IMR-90 (cell line): Measurements from ENCODE around the gene ATP11A. TPM values are rescaled to one million over a fixed set of nuclear protein-coding genes. Genes with fewer than 3 reads are reported as not detected.
"Not testable (repeated sequence)": the region's sequence is repeated elsewhere in the genome, so short reads cannot be mapped to it uniquely, and the experiment has no call there.

ENCODE experiments used
- ATAC-seq: fragments of 200-7000 bp; cut with Tn5 transposase; 2 replicates; pipeline ENCODE4 v1.9.1; 2020; ENCODE audit warnings: low read depth, mild to moderate bottlenecking, moderate library complexity
- BruUV-seq: library from RNA; stranded (reverse); fragments of 400-500 nt; replicated peaks from 2 replicates; lab custom pipeline; 2021; lab: Mats Ljungman, UMichigan
- CTCF ChIA-PET: fragments of 300-600 bp; formaldehyde crosslinking; extraction: SDS; loops from one replicate; lab custom pipeline; 2021; ENCODE audit warnings: antibody characterized with exemption; lab: Yijun Ruan, JAX
- POLR2A ChIA-PET: fragments of 300-600 bp; sonication (Branson Sonifier 250); formaldehyde crosslinking; loops from one replicate; lab custom pipeline; 2022; ENCODE audit warnings: antibody characterized with exemption; ENCODE audit not compliant: unreplicated experiment; lab: Charles Lee
- DNase-seq: peaks from one replicate; pipeline ENCODE4 v3.0.0; 2013
- H2AFZ ChIP-seq: replicated peaks from 2 replicates; pipeline ENCODE3; 2013; ENCODE audit warnings: low read length, mild to moderate bottlenecking; ENCODE audit not compliant: poor library complexity
- H2AK5ac ChIP-seq: 2 replicates; pipeline ENCODE4 v1.6.1; 2013; ENCODE audit warnings: low read depth, low read length, inconsistent platforms
- H2AK9ac ChIP-seq: replicated peaks from 2 replicates; pipeline ENCODE3; 2013; ENCODE audit warnings: mild to moderate bottlenecking, low read depth, low read length, moderate library complexity; ENCODE audit not compliant: poor library complexity
- H2BK120ac ChIP-seq: 2 replicates; pipeline ENCODE4 v1.6.1; 2013; ENCODE audit warnings: low read depth, low read length, inconsistent platforms
- H2BK15ac ChIP-seq: 3 replicates; pipeline ENCODE4 v1.6.1; 2013; ENCODE audit warnings: low read depth, low read length, inconsistent platforms
- H2BK20ac ChIP-seq: 2 replicates; pipeline ENCODE4 v1.6.1; 2013; ENCODE audit warnings: low read depth, mild to moderate bottlenecking, inconsistent platforms, low read length, moderate library complexity
- H2BK5ac ChIP-seq: 2 replicates; pipeline ENCODE4 v1.6.1; 2013; ENCODE audit warnings: mild to moderate bottlenecking, low read depth, low read length, inconsistent platforms; ENCODE audit not compliant: poor library complexity, severe bottlenecking
- H3K14ac ChIP-seq: replicated peaks from 2 replicates; pipeline ENCODE4 v1.6.1; 2013; ENCODE audit warnings: low read depth, low read length, inconsistent platforms
- H3K18ac ChIP-seq: 2 replicates; pipeline ENCODE4 v1.6.1; 2013; ENCODE audit warnings: low read depth, low read length, control low read depth
- H3K23ac ChIP-seq: 2 replicates; pipeline ENCODE4 v1.6.1; 2013; ENCODE audit warnings: low read depth, low read length, inconsistent platforms
- H3K27ac ChIP-seq: 2 replicates; pipeline ENCODE4 v1.5.1; 2013; ENCODE audit warnings: mild to moderate bottlenecking, control low read depth, low read length; ENCODE audit not compliant: insufficient read depth
- H3K27me3 ChIP-seq: 2 replicates; pipeline ENCODE4 v1.6.1; 2013; ENCODE audit warnings: low read length; ENCODE audit not compliant: control insufficient read depth, insufficient read depth
- H3K36me3 ChIP-seq: 2 replicates; pipeline ENCODE4 v1.6.1; 2013; ENCODE audit warnings: low read length, mixed read lengths; ENCODE audit not compliant: control insufficient read depth, insufficient read depth
- H3K4ac ChIP-seq: 2 replicates; pipeline ENCODE4 v1.6.1; 2013; ENCODE audit warnings: low read depth, low read length, inconsistent platforms
- H3K4me1 ChIP-seq: 2 replicates; pipeline ENCODE4 v1.6.1; 2013; ENCODE audit warnings: low read length, mixed read lengths; ENCODE audit not compliant: control insufficient read depth, insufficient read depth
- H3K4me2 ChIP-seq: 2 replicates; pipeline ENCODE4 v1.6.1; 2013; ENCODE audit warnings: low read depth, mild to moderate bottlenecking, control low read depth, low read length, moderate library complexity
- H3K4me3 ChIP-seq: 2 replicates; pipeline ENCODE4 v1.5.1; 2013; ENCODE audit warnings: low read depth, mild to moderate bottlenecking, control low read depth, low read length, moderate library complexity; ENCODE audit not compliant: insufficient read depth
- H3K56ac ChIP-seq: 2 replicates; pipeline ENCODE4 v1.6.1; 2013; ENCODE audit warnings: low read length, inconsistent platforms; ENCODE audit not compliant: insufficient read depth; ENCODE audit errors: extremely low read depth
- H3K79me1 ChIP-seq, 2 experiments: 2 replicates each; pipeline ENCODE4 v1.6.1; 2013; ENCODE audit warnings: low read length in 2 of 2, inconsistent platforms in 1 of 2, low read depth in 1 of 2
- H3K9ac ChIP-seq: 2 replicates; pipeline ENCODE4 v1.6.1; 2013; ENCODE audit warnings: low read depth, low read length, control low read depth
- H3K9me1 ChIP-seq: 2 replicates; pipeline ENCODE4 v1.6.1; 2013; ENCODE audit warnings: low read length, inconsistent platforms; ENCODE audit not compliant: insufficient read depth
- H3K9me3 ChIP-seq: 2 replicates; pipeline ENCODE4 v1.6.1; 2013; ENCODE audit warnings: low read length; ENCODE audit not compliant: control insufficient read depth, insufficient read depth
- H4K20me1 ChIP-seq: 2 replicates; pipeline ENCODE4 v1.6.1; 2013; ENCODE audit warnings: low read length, inconsistent platforms; ENCODE audit not compliant: insufficient read depth
- H4K5ac ChIP-seq: 2 replicates; pipeline ENCODE4 v1.6.1; 2013; ENCODE audit warnings: mild to moderate bottlenecking, low read depth, low read length, control low read depth
- H4K8ac ChIP-seq, 2 experiments: 2 replicates each; pipeline ENCODE4 v1.6.1; 2013; ENCODE audit warnings: low read depth in 2 of 2, low read length in 2 of 2, control low read depth in 1 of 2, inconsistent platforms in 1 of 2
- H4K91ac ChIP-seq: 2 replicates; pipeline ENCODE4 v1.6.1; 2013; ENCODE audit warnings: low read depth, low read length, inconsistent platforms; ENCODE audit not compliant: insufficient read depth
- WGBS, 2 experiments: methylation state at CpG; one replicate each; pipeline versions ENCODE4 v1.1.5 to v1.1.7; 2013; ENCODE audit warnings: missing lambda C conversion rate in 2 of 2; ENCODE audit not compliant: insufficient read length in 1 of 2; ENCODE audit errors: extremely low coverage in 2 of 2; 5-methylcytosine and 5-hydroxymethylcytosine counted together
- dilution Hi-C: fragments of 300-500 bp; cut with HindIII; formaldehyde crosslinking; loops from one replicate; pipeline ENCODE4 v1.14.3; 2018; ENCODE audit warnings: low sequenced_read_pairs; ENCODE audit not compliant: unreplicated experiment
- in situ Hi-C: fragments of 300-500 bp; cut with MboI; formaldehyde crosslinking; loops from 3 replicates; pipeline ENCODE4 v1.14.3; 2019; ENCODE audit warnings: low sequenced_read_pairs, inconsistent platforms, mixed read lengths
- intact Hi-C: fragments of 100-400 bp; cut with micrococcal nuclease; formaldehyde crosslinking; loops from 2 replicates; pipeline ENCODE4 v1.10.0; 2022
- polyA plus RNA-seq, 3 experiments: library from polyadenylated mRNA; depleted of rRNA; stranded (reverse); fragments of >200 nt; gene quantifications; 2 replicates each; pipeline ENCODE4 v1.2.3, GENCODE V29; 2012; ENCODE audit warnings: low replicate concordance in 1 of 3
- total RNA-seq: library from RNA; depleted of rRNA; stranded (reverse); fragments of >200 nt; gene quantifications from 2 replicates; pipeline ENCODE4 v1.2.3, GENCODE V29; 2012

The ATP11A gene
- total and polyA plus RNA-seq, 2 of the 4 experiments (the other 2 are of a cell fraction), result 8.4 to 12.0 TPM

DNA sequence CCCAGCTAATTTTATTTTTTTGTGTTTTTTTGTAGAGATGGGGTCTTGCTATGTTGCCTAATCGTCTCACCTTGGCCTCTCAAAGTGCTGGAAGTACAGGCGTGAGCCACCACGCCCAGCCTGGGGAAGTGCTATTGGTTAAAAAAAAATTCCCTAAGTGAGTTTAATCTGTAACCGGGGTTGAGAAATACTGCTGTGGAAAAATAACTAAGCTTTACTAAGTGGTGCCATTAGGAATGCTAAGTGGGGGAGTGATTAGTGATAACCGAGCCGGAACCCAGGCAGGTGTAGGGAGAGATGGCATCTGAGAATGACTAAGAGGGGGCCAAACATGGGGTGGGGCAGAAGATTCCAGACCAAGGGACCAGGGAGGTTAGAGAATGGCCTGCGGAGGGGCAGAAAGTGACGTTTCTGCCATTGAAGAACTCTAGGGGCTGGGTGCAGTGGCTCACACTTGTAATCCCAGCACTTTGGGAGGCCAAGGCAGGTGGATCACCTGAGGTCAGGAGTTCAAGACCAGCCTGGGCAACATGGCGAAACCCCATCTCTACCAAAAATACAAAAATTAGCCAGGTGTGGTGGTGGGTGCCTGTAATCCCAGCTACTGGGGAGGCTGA is 4.5 kb upstream of the ATP11A start:
- POLR2A ChIA-PET, result not testable (repeated sequence)
- WGBS, 2 experiments, result 80% methylated on average over 2 of the region's 9 CpGs; no CpG with 5 or more reads in 1 of the 2 experiments

More for the DNA sequence above, 4.5 kb upstream of the ATP11A start:
- H2BK120ac ChIP-seq, H2BK15ac ChIP-seq, H2AK9ac ChIP-seq, intact Hi-C loops, BruUV-seq, H3K56ac ChIP-seq, H3K9me3 ChIP-seq, H4K20me1 ChIP-seq, H3K36me3 ChIP-seq, H3K27me3 ChIP-seq, H2BK20ac ChIP-seq, CTCF ChIA-PET, H3K4me3 ChIP-seq, H3K18ac ChIP-seq, H4K5ac ChIP-seq, H3K4me1 ChIP-seq, H3K4me2 ChIP-seq, dilution Hi-C loops, H2BK5ac ChIP-seq, H3K79me1 ChIP-seq, H4K8ac ChIP-seq, H3K9ac ChIP-seq, DNase-seq, H3K4ac ChIP-seq, H2AFZ ChIP-seq, H4K91ac ChIP-seq, H3K9me1 ChIP-seq, H3K14ac ChIP-seq, in situ Hi-C loops, H3K23ac ChIP-seq, H2AK5ac ChIP-seq, ATAC-seq, H3K27ac ChIP-seq: not testable (repeated sequence)
